GM23338 (cell line): ENCODE measurements around the gene BCAS1.

Experiments used
- CTCF ChIP-seq, 2 experiments: fragments of 200-600 bp in 1 of 2; sonication (generic) in 1 of 2; conservative IDR thresholded peaks; 2 replicates each; pipeline versions ENCODE4 v1.5.1 to v1.6.1; 2016 to 2017; ENCODE audit warnings: antibody characterized with exemption in 2 of 2, low read depth in 2 of 2, mild to moderate bottlenecking in 2 of 2, moderate library complexity in 1 of 2
- EZH2 ChIP-seq: fragments of 200-600 bp; sonication (generic); IDR thresholded peaks from one replicate; pipeline ENCODE4 v1.8.0; 2017; ENCODE audit warnings: antibody characterized with exemption, mild to moderate bottlenecking, low read depth; ENCODE audit not compliant: unreplicated experiment

- TF ChIP-seq EZH2 (no peak), CTCF (conservative IDR thresholded peaks at IDR 0.05; ENCODE audit: low read depth in 2 of 2) (no peak)
These were observed 130.1 kb downstream of the BCAS1 start for GRCh38 chr20:53940360-53940702.
